ENCODE data around the gene C6orf62. TPM values are rescaled to one million over a fixed set of nuclear protein-coding genes. Genes with fewer than 3 reads are reported as not detected.
"Not testable (repeated sequence)": the region's sequence is repeated elsewhere in the genome, so short reads cannot be mapped to it uniquely, and the experiment has no call there.

Gene C6orf62
- polyA plus RNA-seq, 2 of the 4 experiments (the other 2 are of a cell fraction): 66.3 to 73.4 TPM

GRCh38 chr6:24740861-24741260, 21.9 kb upstream of the C6orf62 start:
- Histone ChIP-seq H3K27ac (no peak overlapping the region), H3K4me3 (no peak overlapping the region), H3K4me1 (peaks cover 19% of the 10 kb centered on the region), H3K4me2 (no peak overlapping the region), H3K9me3 (no peaks in the 10 kb centered on the region)
- TF ChIP-seq KDM5A (IDR thresholded peaks at IDR 0.05) (no peak), NFE2L2 (conservative IDR thresholded peaks at IDR 0.05; ENCODE audit: low read length) (no peak), ESRRA (IDR thresholded peaks at IDR 0.05; ENCODE audit: borderline replicate concordance, low read length) (no peak), ZFP36 (IDR thresholded peaks at IDR 0.05; ENCODE audit: borderline replicate concordance, partially characterized antibody) (no peak), BHLHE40 (IDR thresholded peaks at IDR 0.05; ENCODE audit: low read depth, low read length) (no peak), SREBF2 (IDR thresholded peaks at IDR 0.05) (no peak), RARB (CRISPR knock-in tag; IDR thresholded peaks at IDR 0.05) (no peak), POLR2A (IDR thresholded peaks at IDR 0.05; ENCODE audit: low read length) (no peak), FOSL2 (IDR thresholded peaks at IDR 0.05) (no peak), FOSL2 (CRISPR knock-in tag; IDR thresholded peaks at IDR 0.05) (no peak), MAFK (IDR thresholded peaks at IDR 0.05; ENCODE audit: partially characterized antibody) (no peak), PHF8 (IDR thresholded peaks at IDR 0.05; ENCODE audit: borderline replicate concordance, low read depth) (no peak), MYC (IDR thresholded peaks at IDR 0.05; ENCODE audit: borderline replicate concordance, low read length) (no peak), ZNF302 (CRISPR knock-in tag; IDR thresholded peaks at IDR 0.05) (no peak), RCOR1 (IDR thresholded peaks at IDR 0.05; ENCODE audit: low read depth, low read length) (no peak), TP53 (CRISPR knock-in tag; IDR thresholded peaks at IDR 0.05) (no peak), MAZ (IDR thresholded peaks at IDR 0.05; ENCODE audit: borderline replicate concordance, low read depth, low read length) (no peak)
- TF ChIP-seq, protein P1, sequence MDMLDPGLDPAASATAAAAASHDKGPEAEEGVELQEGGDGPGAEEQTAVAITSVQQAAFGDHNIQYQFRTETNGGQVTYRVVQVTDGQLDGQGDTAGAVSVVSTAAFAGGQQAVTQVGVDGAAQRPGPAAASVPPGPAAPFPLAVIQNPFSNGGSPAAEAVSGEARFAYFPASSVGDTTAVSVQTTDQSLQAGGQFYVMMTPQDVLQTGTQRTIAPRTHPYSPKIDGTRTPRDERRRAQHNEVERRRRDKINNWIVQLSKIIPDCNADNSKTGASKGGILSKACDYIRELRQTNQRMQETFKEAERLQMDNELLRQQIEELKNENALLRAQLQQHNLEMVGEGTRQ (IDR thresholded peaks at IDR 0.05): no peak
- TF ChIP-seq, protein P2, sequence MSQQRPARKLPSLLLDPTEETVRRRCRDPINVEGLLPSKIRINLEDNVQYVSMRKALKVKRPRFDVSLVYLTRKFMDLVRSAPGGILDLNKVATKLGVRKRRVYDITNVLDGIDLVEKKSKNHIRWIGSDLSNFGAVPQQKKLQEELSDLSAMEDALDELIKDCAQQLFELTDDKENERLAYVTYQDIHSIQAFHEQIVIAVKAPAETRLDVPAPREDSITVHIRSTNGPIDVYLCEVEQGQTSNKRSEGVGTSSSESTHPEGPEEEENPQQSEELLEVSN (IDR thresholded peaks at IDR 0.05; ENCODE audit: borderline replicate concordance, low read depth): no peak
- TF ChIP-seq, protein P3, sequence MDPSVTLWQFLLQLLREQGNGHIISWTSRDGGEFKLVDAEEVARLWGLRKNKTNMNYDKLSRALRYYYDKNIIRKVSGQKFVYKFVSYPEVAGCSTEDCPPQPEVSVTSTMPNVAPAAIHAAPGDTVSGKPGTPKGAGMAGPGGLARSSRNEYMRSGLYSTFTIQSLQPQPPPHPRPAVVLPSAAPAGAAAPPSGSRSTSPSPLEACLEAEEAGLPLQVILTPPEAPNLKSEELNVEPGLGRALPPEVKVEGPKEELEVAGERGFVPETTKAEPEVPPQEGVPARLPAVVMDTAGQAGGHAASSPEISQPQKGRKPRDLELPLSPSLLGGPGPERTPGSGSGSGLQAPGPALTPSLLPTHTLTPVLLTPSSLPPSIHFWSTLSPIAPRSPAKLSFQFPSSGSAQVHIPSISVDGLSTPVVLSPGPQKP (IDR thresholded peaks at IDR 0.05; ENCODE audit: low read depth, low read length): no peak
- TF ChIP-seq, protein P4, sequence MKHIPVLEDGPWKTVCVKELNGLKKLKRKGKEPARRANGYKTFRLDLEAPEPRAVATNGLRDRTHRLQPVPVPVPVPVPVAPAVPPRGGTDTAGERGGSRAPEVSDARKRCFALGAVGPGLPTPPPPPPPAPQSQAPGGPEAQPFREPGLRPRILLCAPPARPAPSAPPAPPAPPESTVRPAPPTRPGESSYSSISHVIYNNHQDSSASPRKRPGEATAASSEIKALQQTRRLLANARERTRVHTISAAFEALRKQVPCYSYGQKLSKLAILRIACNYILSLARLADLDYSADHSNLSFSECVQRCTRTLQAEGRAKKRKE (CRISPR knock-in tag; IDR thresholded peaks at IDR 0.05; ENCODE audit: low read depth): no peak
- DNase-seq (ENCODE audit: low read depth in 1 of 2, low spot score in 1 of 2) (no peak), ATAC-seq (no peak), FAIRE-seq (no peak)
- ChIA-PET CTCF (interaction anchor here (1.0 to 2.1 kb wide), 2 partner anchors 26 to 160 kb away, joined by 5 to 6 read pairs; no protein-coding TSS in a partner anchor), POLR2A (interaction anchor here (0.5 to 0.8 kb wide), 2 partner anchors 21 to 22 kb away, joined by 3 read pairs; partner anchors contain the start of gene C6orf62)

DNA sequence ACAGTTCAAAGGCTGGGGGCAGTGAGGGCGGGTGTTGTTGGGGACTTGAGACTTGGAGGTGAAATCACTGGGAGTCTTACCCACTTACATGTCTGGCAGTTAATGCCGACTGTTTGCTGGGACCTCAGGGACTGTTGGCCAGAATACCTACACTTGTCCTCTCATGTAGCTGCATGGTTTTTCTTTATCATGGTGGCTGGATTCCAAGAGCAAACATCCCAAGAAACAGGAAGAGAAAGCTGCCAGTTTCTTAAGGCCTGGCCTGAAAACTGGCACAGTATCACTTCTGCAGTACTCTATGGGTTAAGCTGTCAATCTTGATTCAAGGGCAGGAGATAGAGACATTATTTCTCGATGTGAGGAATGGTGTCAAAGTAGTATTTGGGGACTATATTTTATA, 19.8 kb upstream of the C6orf62 start:
- ChIA-PET CTCF (interaction anchor here (1.2 kb wide), 1 partner anchor 15 kb away, joined by 5 read pairs; no protein-coding TSS in a partner anchor), POLR2A (interaction anchor here (1.2 kb wide), 1 partner anchor 17 kb away, joined by 3 read pairs; no protein-coding TSS in a partner anchor)
- ATAC-seq (no peak), DNase-seq (ENCODE audit: low read depth in 1 of 2, low spot score in 1 of 2) (no peak), FAIRE-seq (no peak)
- Histone ChIP-seq H3K27ac (no peak overlapping the region), H3K4me2 (no peak overlapping the region), H3K4me1 (peaks cover 14% of the 10 kb centered on the region), H3K9me3 (no peaks in the 10 kb centered on the region), H3K4me3 (no peak overlapping the region)
- WGBS (ENCODE audit: missing lambda C conversion rate): 38% methylated on average over 2 of the region's 3 CpGs
- TF ChIP-seq HDAC2 (IDR thresholded peaks at IDR 0.05): no peak
- TF ChIP-seq CBX2 (IDR thresholded peaks at IDR 0.05; ENCODE audit: borderline replicate concordance, low read depth): no peak
- TF ChIP-seq, protein P5, sequence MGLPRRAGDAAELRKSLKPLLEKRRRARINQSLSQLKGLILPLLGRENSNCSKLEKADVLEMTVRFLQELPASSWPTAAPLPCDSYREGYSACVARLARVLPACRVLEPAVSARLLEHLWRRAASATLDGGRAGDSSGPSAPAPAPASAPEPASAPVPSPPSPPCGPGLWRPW (IDR thresholded peaks at IDR 0.05): no peak
- TF ChIP-seq PBX3 (IDR thresholded peaks at IDR 0.05): no peak
- no peak for TF ChIP-seq NR3C1 (IDR thresholded peaks at IDR 0.05)
- TF ChIP-seq CHD2 (IDR thresholded peaks at IDR 0.05; ENCODE audit: low read length, partially characterized antibody): no peak
- no peak for TF ChIP-seq RFX5 (IDR thresholded peaks at IDR 0.05)
- no peak for TF ChIP-seq MYC (IDR thresholded peaks at IDR 0.05; ENCODE audit: borderline replicate concordance, low read length)
- TF ChIP-seq HOXB5 (CRISPR knock-in tag; IDR thresholded peaks at IDR 0.05): no peak

GRCh38 chr6:24734710-24735109, 15.8 kb upstream of the C6orf62 start:
- H3K4me1 ChIP-seq; H3K4me3 ChIP-seq; POLR2A ChIA-PET; H3K27ac ChIP-seq; FAIRE-seq; DNase-seq (ENCODE audit: low read depth in 1 of 2, low spot score in 1 of 2); H3K4me2 ChIP-seq; ATAC-seq: not testable (repeated sequence)
- CTCF ChIA-PET: interaction anchor here (0.7 kb wide), 1 partner anchor 12 kb away, joined by 3 read pairs; no protein-coding TSS in a partner anchor
- 78% methylated on average over 4 of the region's 4 CpGs for WGBS (ENCODE audit: missing lambda C conversion rate)
- peaks cover 16% of the 10 kb centered on the region; the same call in 2 of the 3 replicates for H3K9me3 ChIP-seq

Data from A549 (cell line).